Stimulated activated effector memory CD8-positive, alpha-beta T cell treated with anti-CD3 and anti-CD28 coated beads, Interleukin-12 subunit alpha, Interleukin-12 subunit beta, amount 100 ng/mL, for 72 hours (primary cell): ENCODE data around the gene TWF2.

Experiments
- ATAC-seq: fragments of 150-1000 bp; cut with Tn5 transposase; 2 replicates; pipeline ENCODE4 v1.10.0; 2021
- DNase-seq, 2 donors: peaks; one replicate each; pipeline ENCODE4 v3.0.0; 2021 to 2022; ENCODE audit warnings: low spot score in 2 of 2
- H3K27ac Mint-ChIP-seq: one replicate; pipeline ENCODE4 v1.8.0; 2022; ENCODE audit warnings: mild to moderate bottlenecking, mixed read lengths
- H3K36me3 Mint-ChIP-seq: one replicate; pipeline ENCODE4 v1.8.0; 2022; ENCODE audit warnings: mild to moderate bottlenecking, mixed read lengths
- H3K4me1 Mint-ChIP-seq: one replicate; pipeline ENCODE4 v1.8.0; 2022; ENCODE audit warnings: mixed read lengths
- H3K4me3 Mint-ChIP-seq: one replicate; pipeline ENCODE4 v1.8.0; 2022; ENCODE audit warnings: mild to moderate bottlenecking, mixed read lengths
- H3K9me3 Mint-ChIP-seq: one replicate; pipeline ENCODE4 v1.8.0; 2022; ENCODE audit warnings: mixed read lengths

The TWF2 gene

GRCh38 chr3:52182196-52182595, 56.8 kb downstream of the TWF2 start:
- Mint-ChIP-seq H3K27ac (peak overlapping the region; percentile 81), H3K9me3 (no peaks in the 10 kb centered on the region), H3K4me3 (no peak overlapping the region), H3K36me3 (no peaks in the 10 kb centered on the region), H3K4me1 (peaks cover 34% of the 10 kb centered on the region)
- DNase-seq (no peak), ATAC-seq (peak; percentile 85)

DNA sequence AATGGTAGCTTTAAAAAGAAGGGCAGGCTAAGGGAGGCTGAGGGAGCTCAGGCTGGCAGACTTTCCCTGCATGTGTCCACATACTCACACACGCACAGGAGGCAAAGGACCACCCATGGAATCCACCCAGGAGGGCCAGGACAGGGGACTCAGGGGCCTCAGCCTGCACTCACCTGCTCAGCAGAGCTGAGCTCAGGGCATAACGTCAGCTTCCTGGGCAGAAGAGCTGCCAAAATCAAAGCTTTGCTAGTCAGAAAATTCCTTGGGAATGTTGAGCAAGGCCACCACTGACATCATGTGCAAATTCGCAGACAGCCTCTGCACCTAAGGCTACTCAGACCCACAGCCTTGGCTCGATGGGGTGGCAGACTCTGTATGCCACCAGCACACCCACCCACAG, 57.4 kb downstream of the TWF2 start:
- Mint-ChIP-seq H3K9me3 (no peaks in the 10 kb centered on the region), H3K36me3 (no peaks in the 10 kb centered on the region), H3K27ac (peak overlapping the region; percentile 81), H3K4me3 (no peak overlapping the region), H3K4me1 (peaks cover 37% of the 10 kb centered on the region)
- ATAC-seq (no peak), DNase-seq (no peak)
